HEK293T (cell line): ENCODE data around the gene GTF3A.

Source experiments
- CTCF ChIA-PET: fragments of 350-600 bp; formaldehyde crosslinking; extraction: SDS; loops from one replicate; lab custom pipeline; 2021; ENCODE audit warnings: antibody characterized with exemption, inconsistent platforms; lab: Yijun Ruan, JAX
- POLR2A ChIA-PET: fragments of 350-600 bp; formaldehyde crosslinking; extraction: SDS; loops from one replicate; lab custom pipeline; 2020; ENCODE audit warnings: antibody characterized with exemption, inconsistent platforms; lab: Yijun Ruan, JAX
- DNase-seq: peaks from one replicate; pipeline ENCODE4 v3.0.0; 2012; ENCODE audit warnings: mixed read lengths; ENCODE audit errors: extremely low spot score
- ARNT ChIP-seq: fragments of 450-650 bp; IDR thresholded peaks from 2 replicates; pipeline ENCODE4 v1.6.1; 2017; ENCODE audit warnings: mild to moderate bottlenecking
- BHLHE40 ChIP-seq: fragments of 450-650 bp; IDR thresholded peaks from 2 replicates; pipeline ENCODE4 v1.6.1; 2016; ENCODE audit warnings: mild to moderate bottlenecking, moderate library complexity, borderline replicate concordance
- CTBP1 ChIP-seq: fragments of 450-650 bp; IDR thresholded peaks from 2 replicates; pipeline ENCODE4 v1.6.1; 2016; ENCODE audit warnings: borderline replicate concordance
- ELF4 ChIP-seq: fragments of 450-650 bp; IDR thresholded peaks from 2 replicates; pipeline ENCODE4 v1.6.1; 2017; ENCODE audit warnings: antibody characterized with exemption
- FOXA1 ChIP-seq: fragments of 450-650 bp; IDR thresholded peaks from 2 replicates; pipeline ENCODE4 v1.6.1; 2016; ENCODE audit warnings: mild to moderate bottlenecking
- FOXK2 ChIP-seq: fragments of 450-650 bp; IDR thresholded peaks from 2 replicates; pipeline ENCODE4 v1.6.1; 2016; ENCODE audit warnings: mild to moderate bottlenecking
- FOXM1 ChIP-seq: fragments of 450-650 bp; IDR thresholded peaks from 2 replicates; pipeline ENCODE4 v1.6.1; 2017; ENCODE audit warnings: mild to moderate bottlenecking, borderline replicate concordance
- HDGF ChIP-seq: fragments of 450-650 bp; IDR thresholded peaks from 2 replicates; pipeline ENCODE4 v1.6.1; 2017; ENCODE audit warnings: antibody characterized with exemption, borderline replicate concordance
- L3MBTL2 ChIP-seq: fragments of 450-650 bp; conservative IDR thresholded peaks from 2 replicates; pipeline ENCODE4 v1.6.1; 2016; ENCODE audit warnings: mild to moderate bottlenecking
- LEF1 ChIP-seq: fragments of 450-650 bp; IDR thresholded peaks from 2 replicates; pipeline ENCODE4 v1.6.1; 2017; ENCODE audit warnings: mild to moderate bottlenecking, borderline replicate concordance
- NFRKB ChIP-seq: fragments of 450-650 bp; IDR thresholded peaks from 2 replicates; pipeline ENCODE4 v1.6.1; 2016; ENCODE audit warnings: mild to moderate bottlenecking, moderate library complexity
- PKNOX1 ChIP-seq: fragments of 450-650 bp; IDR thresholded peaks from 2 replicates; pipeline ENCODE4 v1.6.1; 2016
- SP1 ChIP-seq: fragments of 450-650 bp; IDR thresholded peaks from 2 replicates; pipeline ENCODE4 v1.6.1; 2017
- SUZ12 ChIP-seq: fragments of 450-650 bp; IDR thresholded peaks from 2 replicates; pipeline ENCODE4 v1.6.1; 2016; ENCODE audit warnings: mild to moderate bottlenecking
- TARDBP ChIP-seq: fragments of 450-650 bp; IDR thresholded peaks from 2 replicates; pipeline ENCODE4 v1.6.1; 2016
- ZNF384 ChIP-seq: fragments of 450-650 bp; IDR thresholded peaks from 2 replicates; pipeline ENCODE4 v1.6.1; 2016

Gene GTF3A

GRCh38 chr13:27381601-27382000, 42.8 kb upstream of the GTF3A start:
- ChIA-PET POLR2A (interaction anchor here (0.9 kb wide), 1 partner anchor 239 kb away, joined by 3 read pairs; the partner anchor contains the start of gene LNX2), CTCF (interaction anchor here (1.1 to 1.8 kb wide), 3 partner anchors 445 to 572 kb away, joined by 4 to 6 read pairs (median 5); no protein-coding TSS in a partner anchor)
- no peak for DNase-seq
- TF ChIP-seq TARDBP (no peak), LEF1 (no peak), SUZ12 (no peak), CTBP1 (no peak)

GRCh38 chr13:27383104-27383921, 41.1 kb upstream of the GTF3A start:
- DNase-seq: no peak
- CTCF ChIA-PET: interaction anchor here (1.0 to 1.8 kb wide), 3 partner anchors 398 to 571 kb away, joined by 3 to 6 read pairs (median 4); no protein-coding TSS in a partner anchor
- POLR2A ChIA-PET: no interaction called here
- no peak for TF ChIP-seq FOXA1
- TF ChIP-seq FOXK2: no peak
- no peak for TF ChIP-seq SP1
- no peak for TF ChIP-seq HDGF
- TF ChIP-seq BHLHE40: no peak
- no peak for TF ChIP-seq L3MBTL2
- no peak for TF ChIP-seq ARNT
- TF ChIP-seq SUZ12: no peak
- TF ChIP-seq ZNF384: no peak
- no peak for TF ChIP-seq CTBP1
- no peak for TF ChIP-seq ELF4
- TF ChIP-seq PKNOX1: no peak
- TF ChIP-seq TARDBP: no peak
- no peak for TF ChIP-seq FOXM1
- no peak for TF ChIP-seq NFRKB
- TF ChIP-seq LEF1: no peak

- no peak for DNase-seq
- POLR2A ChIA-PET: no interaction called here
- no peak for TF ChIP-seq ELF4
- TF ChIP-seq LEF1: no peak
- TF ChIP-seq HDGF: no peak
- TF ChIP-seq FOXK2: no peak
- TF ChIP-seq CTBP1: no peak
- TF ChIP-seq ARNT: no peak
- TF ChIP-seq SUZ12: no peak
- no peak for TF ChIP-seq BHLHE40
- TF ChIP-seq NFRKB: no peak
- TF ChIP-seq FOXA1: no peak
- TF ChIP-seq PKNOX1: no peak
- TF ChIP-seq SP1: no peak
- TF ChIP-seq TARDBP: no peak
- CTCF ChIA-PET: interaction anchor here (0.6 kb wide), 1 partner anchor 586 kb away, joined by 3 read pairs; no protein-coding TSS in a partner anchor
These were observed 40.1 kb upstream of the GTF3A start for GRCh38 chr13:27384285-27384684.

- ChIA-PET POLR2A (no interaction called here), CTCF (no interaction called here)
- no peak for TF ChIP-seq FOXM1
- no peak for TF ChIP-seq FOXK2
- TF ChIP-seq ELF4: no peak
- TF ChIP-seq L3MBTL2: no peak
- TF ChIP-seq TARDBP: no peak
- TF ChIP-seq FOXA1: no peak
- no peak for TF ChIP-seq SUZ12
- TF ChIP-seq LEF1: no peak
- no peak for TF ChIP-seq PKNOX1
- TF ChIP-seq SP1: no peak
- no peak for TF ChIP-seq BHLHE40
- no peak for TF ChIP-seq NFRKB
- TF ChIP-seq ARNT: no peak
- TF ChIP-seq HDGF: no peak
- no peak for TF ChIP-seq ZNF384
- no peak for TF ChIP-seq CTBP1
- DNase-seq: no peak
These were observed 36.2 kb upstream of the GTF3A start for GRCh38 chr13:27388241-27388640.

GRCh38 chr13:27389891-27390290, 34.5 kb upstream of the GTF3A start:
- ChIA-PET POLR2A (no interaction called here), CTCF (no interaction called here)
- DNase-seq: no peak
- TF ChIP-seq ARNT: no peak
- no peak for TF ChIP-seq BHLHE40
- TF ChIP-seq FOXA1: no peak
- no peak for TF ChIP-seq SUZ12
- TF ChIP-seq ZNF384: no peak
- no peak for TF ChIP-seq LEF1
- TF ChIP-seq CTBP1: no peak
- TF ChIP-seq HDGF: no peak
- no peak for TF ChIP-seq PKNOX1
